Muscle layer of colon (tissue), 2 donors: Measurements from ENCODE around the gene DCBLD1.

Experiments used
- H3K27ac ChIP-seq: one replicate; pipeline ENCODE4 v1.7.0; 2013; ENCODE audit warnings: low read depth, mild to moderate bottlenecking, low read length, moderate library complexity
- H3K27me3 ChIP-seq, 2 donors: one replicate each; pipeline ENCODE4 v1.7.0; 2013; ENCODE audit warnings: low read length in 2 of 2, mild to moderate bottlenecking in 2 of 2; ENCODE audit not compliant: insufficient read depth in 2 of 2, control insufficient read depth in 1 of 2
- H3K36me3 ChIP-seq: one replicate; pipeline ENCODE4 v1.7.0; 2013; ENCODE audit warnings: mild to moderate bottlenecking, low read length; ENCODE audit not compliant: insufficient read depth
- H3K4me1 ChIP-seq: one replicate; pipeline ENCODE4 v1.7.0; 2013; ENCODE audit warnings: mild to moderate bottlenecking, low read length; ENCODE audit not compliant: insufficient read depth
- H3K4me3 ChIP-seq, 2 donors: one replicate each; pipeline ENCODE4 v1.7.0; 2013; ENCODE audit warnings: low read length in 2 of 2, low read depth in 1 of 2, mild to moderate bottlenecking in 1 of 2, moderate library complexity in 1 of 2
- H3K9ac ChIP-seq: one replicate; pipeline ENCODE4 v1.7.0; 2013; ENCODE audit warnings: low read length
- H3K9me3 ChIP-seq: one replicate; pipeline ENCODE4 v1.7.0; 2013; ENCODE audit warnings: mild to moderate bottlenecking, low read length
- donor health status: abdominal sarcoma.
- donor health status: Adenocarcinoma of cecum.

Gene DCBLD1

GRCh38 chr6:117477988-117478852 is 4.3 kb upstream of the DCBLD1 start:
- no peaks in the 10 kb centered on the region for H3K27me3 ChIP-seq
- H3K4me3 ChIP-seq, result no peak overlapping the region
- no peaks in the 10 kb centered on the region for H3K36me3 ChIP-seq
- H3K27ac ChIP-seq, result no peak overlapping the region
- no peaks in the 10 kb centered on the region for H3K4me1 ChIP-seq
- no peaks in the 10 kb centered on the region for H3K9me3 ChIP-seq
- no peak overlapping the region for H3K9ac ChIP-seq

GRCh38 chr6:117478853-117479231 is 3.6 kb upstream of the DCBLD1 start:
- Histone ChIP-seq H3K4me3 (no peak overlapping the region), H3K9me3 (no peaks in the 10 kb centered on the region), H3K36me3 (no peaks in the 10 kb centered on the region), H3K4me1 (no peaks in the 10 kb centered on the region), H3K27ac (no peak overlapping the region), H3K27me3 (no peaks in the 10 kb centered on the region), H3K9ac (no peak overlapping the region)

- no peaks in the 10 kb centered on the region for H3K4me1 ChIP-seq
- no peak overlapping the region for H3K4me3 ChIP-seq
- no peak overlapping the region for H3K27ac ChIP-seq
- H3K9me3 ChIP-seq, result no peaks in the 10 kb centered on the region
- H3K9ac ChIP-seq, result no peak overlapping the region
- H3K36me3 ChIP-seq, result no peaks in the 10 kb centered on the region
- no peaks in the 10 kb centered on the region for H3K27me3 ChIP-seq
Measured at GRCh38 chr6:117480651-117481050, 1.8 kb upstream of the DCBLD1 start.

GRCh38 chr6:117481278-117481925 is 1.1 kb upstream of the DCBLD1 start:
- no peak overlapping the region for H3K27ac ChIP-seq
- no peaks in the 10 kb centered on the region for H3K36me3 ChIP-seq
- no peak overlapping the region for H3K4me3 ChIP-seq

GRCh38 chr6:117481926-117482239 is 591 bp upstream of the DCBLD1 start:
- Histone ChIP-seq H3K4me1 (no peaks in the 10 kb centered on the region), H3K27ac (no peak overlapping the region), H3K9me3 (no peaks in the 10 kb centered on the region), H3K36me3 (no peaks in the 10 kb centered on the region), H3K9ac (no peak overlapping the region), H3K4me3 (peak overlapping the region; percentile 68 to 83), H3K27me3 (no peaks in the 10 kb centered on the region)

More at GRCh38 chr6:117481278-117481925, 1.1 kb upstream of the DCBLD1 start:
- Histone ChIP-seq H3K9ac (no peak overlapping the region), H3K4me1 (no peaks in the 10 kb centered on the region), H3K27me3 (no peaks in the 10 kb centered on the region), H3K9me3 (no peaks in the 10 kb centered on the region)

- Histone ChIP-seq H3K36me3 (no peaks in the 10 kb centered on the region), H3K9ac (peak overlapping the region; percentile 50), H3K27me3 (no peaks in the 10 kb centered on the region), H3K4me1 (no peaks in the 10 kb centered on the region), H3K27ac (peak overlapping the region; percentile 35), H3K4me3 (peak overlapping the region; percentile 68 to 83), H3K9me3 (no peaks in the 10 kb centered on the region)
Measured at GRCh38 chr6:117483004-117483644, 650 bp downstream of the DCBLD1 start.

- Histone ChIP-seq H3K36me3 (no peaks in the 10 kb centered on the region), H3K4me3 (peak overlapping the region; percentile 68 to 83), H3K27ac (peak overlapping the region; percentile 35), H3K9me3 (no peaks in the 10 kb centered on the region), H3K27me3 (no peaks in the 10 kb centered on the region), H3K4me1 (no peaks in the 10 kb centered on the region), H3K9ac (peak overlapping the region; percentile 50)
Measured at GRCh38 chr6:117483645-117484016, 1.2 kb downstream of the DCBLD1 start.

GRCh38 chr6:117484052-117484646 is 1.7 kb downstream of the DCBLD1 start:
- H3K4me3 ChIP-seq, result peak overlapping the region; percentile 68 to 83
- H3K36me3 ChIP-seq, result no peaks in the 10 kb centered on the region
- H3K4me1 ChIP-seq, result no peaks in the 10 kb centered on the region
- no peak overlapping the region for H3K27ac ChIP-seq
- H3K9ac ChIP-seq, result peak overlapping the region; percentile 50
- no peaks in the 10 kb centered on the region for H3K27me3 ChIP-seq
- no peaks in the 10 kb centered on the region for H3K9me3 ChIP-seq

GRCh38 chr6:117485433-117485832 is 3.0 kb downstream of the DCBLD1 start:
- H3K9ac ChIP-seq, result no peak overlapping the region
- no peaks in the 10 kb centered on the region for H3K27me3 ChIP-seq
- H3K4me3 ChIP-seq, result no peak overlapping the region
- H3K9me3 ChIP-seq, result no peaks in the 10 kb centered on the region
- no peak overlapping the region for H3K27ac ChIP-seq
- H3K4me1 ChIP-seq, result no peaks in the 10 kb centered on the region
- no peaks in the 10 kb centered on the region for H3K36me3 ChIP-seq

GRCh38 chr6:117487821-117488220 is 5.3 kb downstream of the DCBLD1 start:
- Histone ChIP-seq H3K27ac (no peak overlapping the region), H3K27me3 (no peaks in the 10 kb centered on the region), H3K4me3 (no peak overlapping the region), H3K9ac (no peak overlapping the region), H3K4me1 (no peaks in the 10 kb centered on the region), H3K36me3 (no peaks in the 10 kb centered on the region), H3K9me3 (no peaks in the 10 kb centered on the region)

- no peaks in the 10 kb centered on the region for H3K4me1 ChIP-seq
- no peaks in the 10 kb centered on the region for H3K36me3 ChIP-seq
- H3K27ac ChIP-seq, result no peak overlapping the region
- H3K9ac ChIP-seq, result no peak overlapping the region
- no peaks in the 10 kb centered on the region for H3K27me3 ChIP-seq
- no peaks in the 10 kb centered on the region for H3K9me3 ChIP-seq
- H3K4me3 ChIP-seq, result no peak overlapping the region
Measured at GRCh38 chr6:117489003-117489402, 6.5 kb downstream of the DCBLD1 start.
